Uterus (tissue), 2 donors: ENCODE measurements around the gene ANKRD2.

Experiments used
- CTCF ChIP-seq, 4 experiments: fragments of 200-600 bp in 2 of 4; fragments of 450-650 bp in 2 of 4; sonication (generic) in 2 of 4; IDR thresholded peaks; one replicate each; pipeline ENCODE4 v1.5.1; 2016 to 2019; ENCODE audit warnings: antibody characterized with exemption in 4 of 4, mild to moderate bottlenecking in 2 of 4, moderate library complexity in 1 of 4
- POLR2A ChIP-seq, 2 donors: fragments of 450-650 bp; IDR thresholded peaks; one replicate each; pipeline ENCODE4 v1.6.1; 2016; ENCODE audit warnings: antibody characterized with exemption in 2 of 2, mild to moderate bottlenecking in 1 of 2, moderate library complexity in 1 of 2

GRCh38 chr10:97584798-97585438, 12.3 kb downstream of the ANKRD2 start:
- TF ChIP-seq POLR2A (IDR thresholded peaks at IDR 0.05) (no peak), CTCF (IDR thresholded peaks at IDR 0.05) (no peak)
